Mucosa of descending colon (tissue), 3 donors: ENCODE results near the gene PIP4K2B. TPM values are rescaled to one million over a fixed set of nuclear protein-coding genes. Genes with fewer than 3 reads are reported as not detected.

Experiments used
- ATAC-seq: fragments of 200-7000 bp; cut with Tn5 transposase; one replicate; pipeline ENCODE4 v1.9.1; 2020; ENCODE audit warnings: mild to moderate bottlenecking, moderate library complexity
- DNase-seq, 3 donors: peaks; one replicate each; pipeline ENCODE4 v3.0.0-alpha.2; 2020
- H3K36me3 ChIP-seq: fragments of 200-600 bp; one replicate; pipeline ENCODE4 v1.8.0; 2021; ENCODE audit warnings: low read depth, mild to moderate bottlenecking
- H3K4me1 ChIP-seq: fragments of 200-600 bp; one replicate; pipeline ENCODE4 v1.8.0; 2021; ENCODE audit warnings: low read depth, mild to moderate bottlenecking
- H3K4me3 ChIP-seq: fragments of 200-600 bp; one replicate; pipeline ENCODE4 v1.8.0; 2021; ENCODE audit warnings: mild to moderate bottlenecking
- H3K9me3 ChIP-seq: fragments of 200-600 bp; one replicate; pipeline ENCODE4 v1.8.0; 2021; ENCODE audit warnings: mild to moderate bottlenecking
- intact Hi-C, 2 donors: fragments of 100-400 bp; cut with DNase I in 1 of 2; cut with micrococcal nuclease in 1 of 2; formaldehyde crosslinking; loops; one replicate each; pipeline versions ENCODE4 v1.11.0 to v1.11.1; 2022; cut with DNase I, micrococcal nuclease
- total RNA-seq, 3 donors: library from RNA; stranded (reverse); fragmentation: NEBNext Ultra II Directional in 2 of 3; extraction: Animal tissue kit (Norgen Biotek cat#: 25700) in 2 of 3; gene quantifications; one replicate each; pipeline versions ENCODE4 v1.2.1 to v1.2.4, GENCODE V29; 2021 to 2023
- TF ChIP-seq, protein P1 (sequence below): fragments of 200-600 bp; IDR thresholded peaks from one replicate; pipeline ENCODE4 v1.8.0; 2022; ENCODE audit warnings: antibody characterized with exemption, mild to moderate bottlenecking
- donor health status: DM: no; HTN: no; CAD: no; lungs with moderate emphysema.
- donor health status: DM: no; HTN: no; CAD: no.
- donor health status: DM: no; HTN: yes; CAD: no.

Gene PIP4K2B
- total RNA-seq, 3 donors from 2014 or later = 16.7 to 44.8 (median 20.6) TPM

DNA sequence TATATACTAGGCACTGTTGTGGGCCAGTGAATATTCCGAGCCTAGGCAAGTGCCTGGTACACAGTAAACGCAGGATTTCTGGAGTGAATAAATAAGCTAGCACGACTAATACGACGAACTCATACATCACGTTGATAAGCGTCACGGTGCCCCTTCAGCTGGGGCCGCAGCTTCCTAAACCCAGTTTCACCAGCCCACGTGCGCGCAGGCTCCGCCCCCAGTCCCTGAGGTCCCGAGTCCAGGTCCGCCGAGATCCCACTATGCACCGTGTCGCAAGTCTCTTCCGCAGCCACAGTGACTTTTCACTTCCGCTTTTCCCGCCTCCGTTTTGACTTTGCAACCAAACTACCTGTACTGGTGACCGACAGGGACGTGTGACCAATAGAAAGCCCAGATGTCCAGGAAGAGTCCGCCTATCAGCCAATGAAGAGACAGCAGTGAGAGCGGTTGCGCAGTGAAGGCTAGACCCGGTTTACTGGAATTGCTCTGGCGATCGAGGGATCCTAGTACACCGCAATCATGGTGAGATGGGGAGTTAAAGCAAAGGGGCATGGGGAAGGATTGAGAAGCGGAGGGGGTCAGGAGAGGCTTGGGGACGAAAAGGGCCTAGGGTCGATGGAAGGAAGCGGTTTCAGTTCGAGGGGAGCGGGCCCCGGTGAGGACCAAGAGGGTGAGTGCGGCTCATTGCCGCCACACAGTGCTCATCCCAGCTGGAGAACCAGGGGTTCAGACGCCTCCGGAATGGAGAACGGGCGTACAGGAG is 46.9 kb downstream of the PIP4K2B start, which contains the start of gene PSMB3:
TSS of gene PSMB3 (plus strand) at position 434 of the 763 bp plus-strand sequence. CDS start at position 520, 86 bp downstream.
- DNase-seq = peak; percentile 95 to 99 (median 99)
- intact Hi-C loops = no loop called here
- Histone ChIP-seq H3K36me3 (peaks cover 9% of the 10 kb centered on the region), H3K4me3 (peak within 1 kb of the TSS; percentile 84), H3K9me3 (no peaks in the 10 kb centered on the region), H3K4me1 (peaks cover 39% of the 10 kb centered on the region)
- TF ChIP-seq, protein P1, sequence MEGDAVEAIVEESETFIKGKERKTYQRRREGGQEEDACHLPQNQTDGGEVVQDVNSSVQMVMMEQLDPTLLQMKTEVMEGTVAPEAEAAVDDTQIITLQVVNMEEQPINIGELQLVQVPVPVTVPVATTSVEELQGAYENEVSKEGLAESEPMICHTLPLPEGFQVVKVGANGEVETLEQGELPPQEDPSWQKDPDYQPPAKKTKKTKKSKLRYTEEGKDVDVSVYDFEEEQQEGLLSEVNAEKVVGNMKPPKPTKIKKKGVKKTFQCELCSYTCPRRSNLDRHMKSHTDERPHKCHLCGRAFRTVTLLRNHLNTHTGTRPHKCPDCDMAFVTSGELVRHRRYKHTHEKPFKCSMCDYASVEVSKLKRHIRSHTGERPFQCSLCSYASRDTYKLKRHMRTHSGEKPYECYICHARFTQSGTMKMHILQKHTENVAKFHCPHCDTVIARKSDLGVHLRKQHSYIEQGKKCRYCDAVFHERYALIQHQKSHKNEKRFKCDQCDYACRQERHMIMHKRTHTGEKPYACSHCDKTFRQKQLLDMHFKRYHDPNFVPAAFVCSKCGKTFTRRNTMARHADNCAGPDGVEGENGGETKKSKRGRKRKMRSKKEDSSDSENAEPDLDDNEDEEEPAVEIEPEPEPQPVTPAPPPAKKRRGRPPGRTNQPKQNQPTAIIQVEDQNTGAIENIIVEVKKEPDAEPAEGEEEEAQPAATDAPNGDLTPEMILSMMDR = peak; percentile 12
- ATAC-seq = peak; percentile 82

DNA sequence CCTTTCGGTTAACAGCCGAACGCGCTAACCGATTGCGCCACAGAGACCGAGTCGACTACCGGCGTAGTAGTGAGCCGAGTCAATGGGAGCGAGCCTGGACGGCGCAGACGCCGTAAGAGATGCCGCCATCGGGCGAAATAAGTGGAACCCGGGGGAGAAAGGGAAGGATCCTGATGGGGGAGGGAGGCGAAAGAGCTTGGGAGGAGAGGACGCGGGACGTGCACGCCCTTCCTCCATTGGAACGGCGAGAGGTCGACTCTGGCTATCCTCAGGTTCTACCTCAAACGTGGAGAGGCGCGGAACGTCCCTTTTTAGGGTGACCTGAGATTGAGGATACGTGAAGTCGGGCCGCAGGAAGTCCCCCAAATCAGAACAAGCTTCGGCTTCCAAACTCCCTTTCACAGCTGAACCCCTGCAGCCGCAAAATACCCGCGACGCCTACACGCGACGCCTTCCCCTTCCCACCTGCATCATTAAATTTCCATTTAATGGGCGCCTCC is 47.5 kb downstream of the PIP4K2B start:
- ATAC-seq = peak; percentile 49
- Histone ChIP-seq H3K4me1 (peaks cover 46% of the 10 kb centered on the region), H3K4me3 (peak overlapping the region; percentile 84), H3K36me3 (peaks cover 9% of the 10 kb centered on the region), H3K9me3 (no peaks in the 10 kb centered on the region)
- TF ChIP-seq, protein P1 = no peak
- DNase-seq = peak; percentile 88 to 91 (median 89)
- intact Hi-C loops = no loop called here

DNA sequence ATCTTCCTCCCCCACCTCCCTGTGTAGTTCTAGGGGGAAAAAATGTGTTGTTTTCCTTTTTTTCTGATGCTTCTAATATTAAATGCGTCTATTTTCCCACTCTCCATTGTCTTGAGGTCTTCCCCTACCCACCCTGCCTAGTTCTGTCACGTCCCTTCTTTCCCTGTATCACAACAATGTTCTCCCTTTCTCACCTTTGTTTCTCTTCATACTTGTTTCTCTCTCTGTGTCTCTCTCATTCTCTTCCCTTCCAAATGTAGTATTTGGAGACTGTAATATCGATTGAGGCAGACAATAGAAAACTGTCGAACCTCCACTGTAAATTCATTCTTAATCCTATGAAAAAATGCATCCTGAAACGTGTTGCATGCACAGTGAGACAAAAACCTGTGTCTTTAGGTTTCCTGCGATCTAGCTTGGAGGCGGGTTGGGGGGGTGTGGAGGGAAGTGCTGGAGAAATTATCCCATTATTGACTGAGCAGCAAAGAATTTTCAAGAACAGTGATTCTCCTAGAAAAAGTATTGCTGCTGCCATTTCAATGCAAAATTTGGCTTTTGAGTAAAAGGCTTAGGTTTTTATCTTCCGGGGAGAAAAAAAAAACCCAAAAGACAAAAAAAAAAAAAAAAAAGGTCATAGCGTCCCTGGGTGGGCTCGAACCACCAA is 48.1 kb downstream of the PIP4K2B start:
- ATAC-seq (no peak), DNase-seq (peak in 1 of 3 donors; percentile 51)
- Histone ChIP-seq H3K4me1 (peaks cover 51% of the 10 kb centered on the region), H3K36me3 (peaks cover 9% of the 10 kb centered on the region), H3K9me3 (no peaks in the 10 kb centered on the region), H3K4me3 (peak overlapping the region; percentile 84)
- intact Hi-C loops = no loop called here
- TF ChIP-seq, protein P1 = no peak

DNA sequence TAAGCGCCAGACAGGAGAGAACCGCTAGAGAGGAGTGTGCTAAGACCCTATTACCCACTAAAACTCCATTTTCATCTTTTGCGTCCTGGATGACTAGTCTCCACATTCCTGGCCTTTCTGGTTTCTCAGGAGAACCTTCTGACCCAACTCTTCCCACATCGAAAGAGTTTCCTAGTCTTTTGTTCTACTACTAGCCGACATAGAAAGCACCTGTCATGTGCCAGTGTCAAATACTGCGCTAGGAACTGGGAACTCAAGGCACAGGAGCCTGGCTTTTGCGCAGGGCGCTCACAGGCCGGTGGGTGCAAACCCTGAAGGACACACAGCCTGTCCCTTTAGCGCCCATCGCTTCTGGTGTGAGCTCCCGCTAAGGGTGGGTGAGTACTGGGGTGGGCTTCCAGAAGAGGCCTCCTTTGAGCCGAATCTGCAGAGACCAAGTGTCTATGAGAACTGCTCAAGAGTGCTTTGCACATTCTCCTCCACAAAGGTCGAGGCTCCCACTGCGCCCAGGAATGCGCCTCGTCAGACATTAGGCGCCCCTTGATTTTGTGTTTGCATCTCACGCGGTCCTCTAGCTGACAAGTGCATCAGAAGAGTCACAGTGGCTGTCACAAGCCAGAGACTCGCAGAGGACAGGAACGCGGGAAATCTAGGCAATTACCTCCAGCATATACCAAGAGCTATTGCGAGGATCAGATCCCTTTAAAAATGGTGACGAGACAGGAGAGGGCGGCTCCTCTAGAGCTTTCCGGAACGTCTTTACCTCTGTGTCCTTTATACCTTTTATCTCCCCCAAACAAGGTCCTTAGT is 48.8 kb downstream of the PIP4K2B start:
- intact Hi-C loops = no loop called here
- ATAC-seq (peak; percentile 19), DNase-seq (peak in 2 of 3 donors; percentile 50 to 60)

DNA sequence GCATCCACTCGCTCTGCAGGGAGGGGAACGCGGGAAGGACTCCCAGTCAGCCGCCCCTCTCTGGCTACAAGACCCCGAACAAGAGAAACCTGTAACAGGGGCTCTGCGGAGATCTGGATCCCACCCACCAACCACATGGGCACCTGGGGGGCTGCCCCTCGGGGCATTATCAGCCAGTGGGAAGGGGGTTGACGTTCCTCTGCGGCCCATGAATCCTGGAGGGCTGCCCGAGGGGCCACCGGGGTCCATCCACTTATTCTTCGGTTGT is 49.4 kb downstream of the PIP4K2B start:
- Histone ChIP-seq H3K4me3 (peak overlapping the region; percentile 23), H3K9me3 (no peaks in the 10 kb centered on the region), H3K36me3 (peaks cover 4% of the 10 kb centered on the region), H3K4me1 (peaks cover 51% of the 10 kb centered on the region)
- intact Hi-C loops = no loop called here
- ATAC-seq = no peak
- no peak for DNase-seq
- TF ChIP-seq, protein P1 = no peak

More for the DNA sequence above, 48.8 kb downstream of the PIP4K2B start:
- TF ChIP-seq, protein P1 = no peak
- H3K36me3 ChIP-seq = peaks cover 4% of the 10 kb centered on the region
- peak overlapping the region; percentile 23 for H3K4me3 ChIP-seq
- no peaks in the 10 kb centered on the region for H3K9me3 ChIP-seq
- peaks cover 51% of the 10 kb centered on the region for H3K4me1 ChIP-seq
